SU-DHL-6 (cell line): ENCODE data around the gene HYCC1.

Experiments
- H2AFZ ChIP-seq: fragments of 200-600 bp; sonication (generic); 2 replicates; pipeline ENCODE4 v1.6.1; 2014; ENCODE audit warnings: low read depth, mild to moderate bottlenecking, moderate library complexity, mixed read lengths, antibody characterized with exemption, low read length; ENCODE audit not compliant: severe bottlenecking
- H3F3A ChIP-seq: fragments of 200-600 bp; shearing (Covaris generic); 2 replicates; pipeline ENCODE4 v1.6.0; 2016; ENCODE audit warnings: antibody characterized with exemption, mild to moderate bottlenecking; ENCODE audit not compliant: insufficient read depth
- H3K27ac ChIP-seq: fragments of 200-600 bp; sonication (generic); 2 replicates; pipeline ENCODE4 v1.5.1; 2016; ENCODE audit warnings: low read depth, mild to moderate bottlenecking, low read length, moderate library complexity, mixed read lengths
- H3K27me3 ChIP-seq: fragments of 200-600 bp; sonication (generic), shearing (Covaris generic); 2 replicates; pipeline ENCODE4 v1.6.0; 2014; ENCODE audit warnings: mild to moderate bottlenecking, low read length
- H3K36me3 ChIP-seq: fragments of 200-600 bp; sonication (generic); 2 replicates; pipeline ENCODE4 v1.6.1; 2014; ENCODE audit warnings: mild to moderate bottlenecking, low read length, mixed read lengths
- H3K4me2 ChIP-seq: fragments of 300-600, 200-600 bp; shearing (Covaris generic), sonication (generic); 2 replicates; pipeline ENCODE4 v1.6.0; 2014; ENCODE audit warnings: low read length, low read depth, mild to moderate bottlenecking; ENCODE audit not compliant: poor library complexity, severe bottlenecking
- H3K4me3 ChIP-seq: fragments of 200-600 bp; sonication (generic); 2 replicates; pipeline ENCODE4 v1.5.1; 2014; ENCODE audit warnings: antibody characterized with exemption, low read length, mild to moderate bottlenecking, mixed read lengths; ENCODE audit not compliant: insufficient read depth, poor library complexity, severe bottlenecking
- H3K79me2 ChIP-seq: fragments of 200-600 bp; sonication (generic); 2 replicates; pipeline ENCODE4 v1.6.1; 2014; ENCODE audit warnings: mild to moderate bottlenecking, low read length, moderate library complexity; ENCODE audit not compliant: insufficient read depth
- H3K9ac ChIP-seq: fragments of 200-600 bp; sonication (generic); 2 replicates; pipeline ENCODE4 v1.7.0; 2014; ENCODE audit warnings: mild to moderate bottlenecking, low read length
- H3K9me2 ChIP-seq: fragments of 200-600 bp; sonication (generic); replicated peaks from 2 replicates; pipeline ENCODE4 v1.6.1; 2014; ENCODE audit warnings: low read length; ENCODE audit not compliant: insufficient read depth
- H3K9me3 ChIP-seq: fragments of 200-600 bp; sonication (generic); 2 replicates; pipeline ENCODE4 v1.6.1; 2014; ENCODE audit warnings: low read length, mixed read lengths; ENCODE audit not compliant: insufficient read depth
- H4K20me1 ChIP-seq: fragments of 200-600 bp; sonication (generic); 2 replicates; pipeline ENCODE4 v1.6.1; 2014; ENCODE audit warnings: low read depth, mild to moderate bottlenecking, antibody characterized with exemption, low read length, moderate library complexity, mixed read lengths
- EZH2phosphoT487 ChIP-seq: fragments of 200-600 bp; sonication (generic), shearing (Covaris generic); conservative IDR thresholded peaks from 2 replicates; pipeline ENCODE4 v1.6.1; 2018; ENCODE audit warnings: mild to moderate bottlenecking, antibody characterized with exemption, low read length, moderate library complexity, mixed read lengths
- TF ChIP-seq, protein P1 (sequence below): fragments of 200-600 bp; sonication (generic); IDR thresholded peaks from one replicate; pipeline ENCODE4 v1.5.1; 2017; ENCODE audit warnings: antibody characterized with exemption, mild to moderate bottlenecking, low read length, moderate library complexity; ENCODE audit not compliant: insufficient read depth, poor library complexity, severe bottlenecking

The HYCC1 gene

GRCh38 chr7:22998519-22998896 is 15.4 kb downstream of the HYCC1 start:
- Histone ChIP-seq H3K79me2 (peaks cover 51% of the 10 kb centered on the region), H3K27ac (no peak overlapping the region), H2AFZ (no peak overlapping the region), H3F3A (no peaks in the 10 kb centered on the region), H3K27me3 (no peaks in the 10 kb centered on the region), H3K36me3 (0 out of 2 replicates have a peak, but pooled peaks cover 3% of the 10 kb centered on the region), H3K9ac (no peak overlapping the region), H3K4me2 (no peak overlapping the region), H3K4me3 (no peak overlapping the region), H3K9me3 (no peaks in the 10 kb centered on the region), H3K9me2 (no peaks in the 10 kb centered on the region), H4K20me1 (peaks cover 51% of the 10 kb centered on the region)
- TF ChIP-seq, protein P1, sequence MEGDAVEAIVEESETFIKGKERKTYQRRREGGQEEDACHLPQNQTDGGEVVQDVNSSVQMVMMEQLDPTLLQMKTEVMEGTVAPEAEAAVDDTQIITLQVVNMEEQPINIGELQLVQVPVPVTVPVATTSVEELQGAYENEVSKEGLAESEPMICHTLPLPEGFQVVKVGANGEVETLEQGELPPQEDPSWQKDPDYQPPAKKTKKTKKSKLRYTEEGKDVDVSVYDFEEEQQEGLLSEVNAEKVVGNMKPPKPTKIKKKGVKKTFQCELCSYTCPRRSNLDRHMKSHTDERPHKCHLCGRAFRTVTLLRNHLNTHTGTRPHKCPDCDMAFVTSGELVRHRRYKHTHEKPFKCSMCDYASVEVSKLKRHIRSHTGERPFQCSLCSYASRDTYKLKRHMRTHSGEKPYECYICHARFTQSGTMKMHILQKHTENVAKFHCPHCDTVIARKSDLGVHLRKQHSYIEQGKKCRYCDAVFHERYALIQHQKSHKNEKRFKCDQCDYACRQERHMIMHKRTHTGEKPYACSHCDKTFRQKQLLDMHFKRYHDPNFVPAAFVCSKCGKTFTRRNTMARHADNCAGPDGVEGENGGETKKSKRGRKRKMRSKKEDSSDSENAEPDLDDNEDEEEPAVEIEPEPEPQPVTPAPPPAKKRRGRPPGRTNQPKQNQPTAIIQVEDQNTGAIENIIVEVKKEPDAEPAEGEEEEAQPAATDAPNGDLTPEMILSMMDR = no peak
- no peak for TF ChIP-seq EZH2phosphoT487

- H3K9me2 ChIP-seq = no peaks in the 10 kb centered on the region
- no peaks in the 10 kb centered on the region for H3F3A ChIP-seq
- TF ChIP-seq, protein P1 = no peak
- no peak for TF ChIP-seq EZH2phosphoT487
- H3K36me3 ChIP-seq = 0 out of 2 replicates have a peak, but pooled peaks cover 3% of the 10 kb centered on the region
- H3K27me3 ChIP-seq = no peaks in the 10 kb centered on the region
- H3K9ac ChIP-seq = no peak overlapping the region
- H3K9me3 ChIP-seq = no peaks in the 10 kb centered on the region
- no peak overlapping the region for H3K27ac ChIP-seq
- peaks cover 47% of the 10 kb centered on the region for H3K79me2 ChIP-seq
- H3K4me2 ChIP-seq = no peak overlapping the region
- no peak overlapping the region for H2AFZ ChIP-seq
- H3K4me3 ChIP-seq = no peak overlapping the region
- peaks cover 49% of the 10 kb centered on the region for H4K20me1 ChIP-seq
These were observed 15.9 kb downstream of the HYCC1 start for GRCh38 chr7:22997871-22998518.

DNA sequence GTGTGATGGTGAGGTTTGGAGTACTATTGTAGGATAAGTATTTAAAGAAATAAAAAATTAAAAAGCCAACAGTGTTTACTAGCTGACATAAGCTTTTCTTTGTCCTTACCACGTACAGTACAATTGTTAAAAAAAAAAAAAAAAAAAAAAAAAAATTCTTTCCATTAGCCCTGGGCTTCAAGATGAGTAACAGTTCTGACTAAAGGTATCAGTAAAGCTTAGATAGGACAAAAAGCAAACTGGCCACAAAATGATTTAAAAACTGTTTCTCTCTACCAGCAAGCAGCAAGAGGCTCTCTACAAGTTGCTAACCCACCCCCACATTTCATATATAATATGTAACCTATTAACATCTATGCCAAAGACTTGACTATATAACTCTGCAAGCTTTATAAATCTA is 17.5 kb downstream of the HYCC1 start:
- no peak overlapping the region for H3K27ac ChIP-seq
- no peak overlapping the region for H2AFZ ChIP-seq
- H3K4me3 ChIP-seq = no peak overlapping the region
- no peak overlapping the region for H3K9ac ChIP-seq
- 0 out of 2 replicates have a peak, but pooled peaks cover 3% of the 10 kb centered on the region for H3K36me3 ChIP-seq
- TF ChIP-seq, protein P1 = no peak
- TF ChIP-seq EZH2phosphoT487 = no peak
- no peaks in the 10 kb centered on the region for H3K9me3 ChIP-seq
- H3K9me2 ChIP-seq = no peaks in the 10 kb centered on the region
- peaks cover 41% of the 10 kb centered on the region for H3K79me2 ChIP-seq
- no peaks in the 10 kb centered on the region for H3K27me3 ChIP-seq
- no peaks in the 10 kb centered on the region for H3F3A ChIP-seq
- no peak overlapping the region for H3K4me2 ChIP-seq
- peaks cover 53% of the 10 kb centered on the region for H4K20me1 ChIP-seq
